Subcutaneous abdominal adipose tissue (tissue), 5 donors: ENCODE data around the gene SMG9.

Experiments
- H3K27ac ChIP-seq: one replicate; pipeline ENCODE4 v1.7.0; 2013; ENCODE audit warnings: low read depth, mild to moderate bottlenecking, inconsistent platforms, low read length, moderate library complexity
- H3K27me3 ChIP-seq, 5 donors: one replicate each; pipeline ENCODE4 v1.7.0; 2013; ENCODE audit warnings: low read length in 5 of 5, inconsistent platforms in 1 of 5; ENCODE audit not compliant: control insufficient read depth in 5 of 5, insufficient read depth in 4 of 5
- H3K36me3 ChIP-seq, 5 donors: one replicate each; pipeline ENCODE4 v1.7.0; 2013; ENCODE audit warnings: low read length in 5 of 5; ENCODE audit not compliant: control insufficient read depth in 5 of 5, insufficient read depth in 5 of 5
- H3K4me1 ChIP-seq, 5 donors: one replicate each; pipeline ENCODE4 v1.7.0; 2013; ENCODE audit warnings: low read length in 5 of 5, mild to moderate bottlenecking in 3 of 5, moderate library complexity in 1 of 5; ENCODE audit not compliant: control insufficient read depth in 5 of 5, insufficient read depth in 5 of 5
- H3K4me3 ChIP-seq, 5 donors: one replicate each; pipeline ENCODE4 v1.7.0; 2013; ENCODE audit warnings: low read length in 5 of 5, low read depth in 1 of 5
- H3K9ac ChIP-seq, 5 donors: one replicate each; pipeline ENCODE4 v1.7.0; 2013; ENCODE audit warnings: low read length in 5 of 5, mild to moderate bottlenecking in 4 of 5, moderate library complexity in 3 of 5
- H3K9me3 ChIP-seq, 5 donors: one replicate each; pipeline ENCODE4 v1.7.0; 2013; ENCODE audit warnings: low read length in 5 of 5; ENCODE audit not compliant: control insufficient read depth in 5 of 5
- donor health status: healthy.
- donor health status: healthy.
- donor health status: healthy.
- donor health status: healthy.
- donor health status: healthy.

SMG9 gene

GRCh38 chr19:43743059-43743458 is 11.7 kb downstream of the SMG9 start:
- Histone ChIP-seq H3K4me1 (peaks cover 3 to 20% (median 7%) of the 10 kb centered on the region in 5 donors), H3K4me3 (no peak overlapping the region), H3K9ac (peak overlapping the region in 1 of 5 donors; percentile 14), H3K9me3 (no peaks in the 10 kb centered on the region), H3K36me3 (peaks cover 7 to 87% (median 72%) of the 10 kb centered on the region in 5 donors), H3K27ac (no peak overlapping the region), H3K27me3 (no peaks in the 10 kb centered on the region)

- Histone ChIP-seq H3K36me3 (peaks cover 6 to 86% (median 71%) of the 10 kb centered on the region in 5 donors), H3K27ac (no peak overlapping the region), H3K4me1 (peaks cover 3 to 20% (median 7%) of the 10 kb centered on the region in 5 donors)
Observed at GRCh38 chr19:43741075-43741825, 13.5 kb downstream of the SMG9 start.

GRCh38 chr19:43739439-43740235 is 15.1 kb downstream of the SMG9 start:
- Histone ChIP-seq H3K4me3 (no peak overlapping the region), H3K9ac (no peak overlapping the region), H3K27me3 (no peaks in the 10 kb centered on the region), H3K27ac (no peak overlapping the region), H3K36me3 (peaks cover 4 to 88% (median 70%) of the 10 kb centered on the region in 5 donors), H3K9me3 (no peaks in the 10 kb centered on the region), H3K4me1 (peaks cover 3 to 18% (median 6%) of the 10 kb centered on the region in 5 donors)

More at GRCh38 chr19:43741075-43741825, 13.5 kb downstream of the SMG9 start:
- H3K27me3 ChIP-seq = no peaks in the 10 kb centered on the region
- no peaks in the 10 kb centered on the region for H3K9me3 ChIP-seq
- H3K9ac ChIP-seq = no peak overlapping the region
- no peak overlapping the region for H3K4me3 ChIP-seq

- Histone ChIP-seq H3K9me3 (no peaks in the 10 kb centered on the region), H3K4me1 (peaks cover 3 to 10% (median 6%) of the 10 kb centered on the region in 5 donors), H3K27me3 (no peaks in the 10 kb centered on the region), H3K4me3 (no peak overlapping the region), H3K9ac (no peak overlapping the region), H3K27ac (no peak overlapping the region), H3K36me3 (peaks cover 4 to 88% (median 68%) of the 10 kb centered on the region in 5 donors)
Observed at GRCh38 chr19:43738780-43739211, 16.0 kb downstream of the SMG9 start.

- Histone ChIP-seq H3K4me3 (no peak overlapping the region), H3K36me3 (peaks cover 4 to 94% (median 83%) of the 10 kb centered on the region in 5 donors), H3K27me3 (no peaks in the 10 kb centered on the region), H3K27ac (no peak overlapping the region), H3K4me1 (peaks cover 0 to 13% (median 12%) of the 10 kb centered on the region in 5 donors), H3K9ac (no peak overlapping the region), H3K9me3 (no peaks in the 10 kb centered on the region)
Observed at GRCh38 chr19:43735957-43736356, 18.8 kb downstream of the SMG9 start.

DNA sequence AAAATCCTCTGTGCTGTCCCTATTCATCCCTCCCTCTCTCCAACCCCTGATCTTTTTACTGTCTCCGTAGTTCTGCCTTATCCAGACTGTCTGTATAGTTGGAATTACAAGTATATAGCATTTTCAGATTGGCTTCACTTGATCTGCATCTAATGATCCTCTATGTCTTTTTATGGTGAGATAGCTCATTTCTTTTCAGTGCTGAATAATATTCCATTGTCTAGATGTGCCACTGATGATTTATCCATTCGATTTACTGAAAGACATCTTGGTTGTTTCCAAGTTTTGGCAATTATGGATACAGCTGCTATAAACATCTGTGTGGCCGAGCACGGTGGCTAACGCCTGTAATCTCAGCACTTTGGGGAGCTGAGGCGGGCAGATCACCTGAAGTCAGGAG is 19.7 kb downstream of the SMG9 start:
- H3K9me3 ChIP-seq = no peaks in the 10 kb centered on the region
- no peak overlapping the region for H3K9ac ChIP-seq
- H3K4me3 ChIP-seq = no peak overlapping the region
- H3K4me1 ChIP-seq = peaks cover 0 to 13% (median 12%) of the 10 kb centered on the region in 5 donors
- no peak overlapping the region for H3K27ac ChIP-seq
- peaks cover 2 to 94% (median 81%) of the 10 kb centered on the region in 5 donors for H3K36me3 ChIP-seq
- H3K27me3 ChIP-seq = no peaks in the 10 kb centered on the region

GRCh38 chr19:43731846-43732245 is 22.9 kb downstream of the SMG9 start:
- H3K27ac ChIP-seq = no peak overlapping the region
- H3K4me3 ChIP-seq = no peak overlapping the region
- H3K4me1 ChIP-seq = peaks cover 0 to 15% (median 12%) of the 10 kb centered on the region in 5 donors
- H3K36me3 ChIP-seq = peaks cover 0 to 87% (median 72%) of the 10 kb centered on the region in 5 donors
- H3K9ac ChIP-seq = peak overlapping the region in 1 of 5 donors; percentile 9
- H3K27me3 ChIP-seq = no peaks in the 10 kb centered on the region
- no peaks in the 10 kb centered on the region for H3K9me3 ChIP-seq

DNA sequence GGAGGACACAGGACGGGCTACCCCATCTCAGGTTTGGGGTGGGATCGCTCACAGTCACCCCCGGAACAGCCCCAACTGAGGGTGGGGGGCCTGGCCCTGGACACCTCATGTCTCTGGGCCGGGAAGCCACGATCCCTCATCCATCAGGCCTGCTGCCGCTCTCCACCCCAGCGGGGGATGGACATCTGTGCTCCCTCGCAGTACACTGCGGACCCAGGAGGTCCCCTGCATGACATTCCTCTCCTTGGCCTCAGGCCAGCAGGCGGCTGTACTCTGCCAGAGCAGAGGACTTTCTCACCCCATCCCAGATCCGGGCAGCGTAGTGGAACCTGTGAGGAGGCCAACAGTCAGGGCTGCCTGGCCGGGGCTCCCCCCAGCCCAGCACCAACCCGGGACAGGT is 23.4 kb downstream of the SMG9 start:
- Histone ChIP-seq H3K9me3 (no peaks in the 10 kb centered on the region), H3K36me3 (peaks cover 0 to 82% (median 67%) of the 10 kb centered on the region in 5 donors), H3K9ac (no peak overlapping the region), H3K4me1 (peaks cover 0 to 15% (median 12%) of the 10 kb centered on the region in 5 donors), H3K27ac (no peak overlapping the region), H3K4me3 (no peak overlapping the region), H3K27me3 (no peaks in the 10 kb centered on the region)

- Histone ChIP-seq H3K9me3 (no peaks in the 10 kb centered on the region), H3K4me3 (no peak overlapping the region), H3K27ac (no peak overlapping the region), H3K9ac (no peak overlapping the region), H3K4me1 (peaks cover 0 to 20% (median 15%) of the 10 kb centered on the region in 5 donors), H3K27me3 (no peaks in the 10 kb centered on the region), H3K36me3 (peaks cover 0 to 71% (median 60%) of the 10 kb centered on the region in 5 donors)
Observed at GRCh38 chr19:43729919-43730318, 24.8 kb downstream of the SMG9 start.

DNA sequence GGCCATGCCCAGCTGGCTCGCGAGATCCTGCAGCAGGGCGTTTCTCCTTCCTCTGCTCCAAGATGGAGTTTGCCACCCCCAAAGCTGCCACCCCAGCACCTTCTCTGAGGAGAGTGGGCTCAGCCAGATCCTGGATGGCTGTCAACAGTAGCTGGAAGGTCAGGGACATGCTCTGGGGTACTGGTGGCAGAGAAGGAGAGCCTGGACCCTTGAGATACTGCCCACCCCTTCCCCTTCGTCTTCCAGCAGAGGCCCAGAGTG is 27.2 kb downstream of the SMG9 start:
- Histone ChIP-seq H3K27ac (no peak overlapping the region), H3K4me1 (peaks cover 0 to 19% (median 15%) of the 10 kb centered on the region in 5 donors), H3K9me3 (no peaks in the 10 kb centered on the region)

More for the DNA sequence above, 27.2 kb downstream of the SMG9 start:
- Histone ChIP-seq H3K9ac (no peak overlapping the region), H3K36me3 (peaks cover 0 to 48% (median 38%) of the 10 kb centered on the region in 5 donors), H3K27me3 (no peaks in the 10 kb centered on the region), H3K4me3 (no peak overlapping the region)
